ENCODE results near the gene VEGFB.
A peak's percentile ranks its signal among the peaks of the same experiment; 100 is the strongest.

Gene VEGFB

GRCh38 chr11:64198511-64198910, 35.9 kb upstream of the VEGFB start:
- no peak for TF ChIP-seq EZH2 (IDR thresholded peaks at IDR 0.05; ENCODE audit: borderline replicate concordance, low read depth, low read length, severe bottlenecking)
- TF ChIP-seq CTCF (IDR thresholded peaks at IDR 0.05; ENCODE audit: borderline replicate concordance, extremely low read depth, low read length, poor library complexity, severe bottlenecking): no peak
- Histone ChIP-seq H3K36me3 (ENCODE audit: insufficient read depth, low read length) (peaks cover 96% of the 10 kb centered on the region), H3K9me3 (ENCODE audit: insufficient read depth, low read length, severe bottlenecking) (no peaks in the 10 kb centered on the region)

GRCh38 chr11:64201543-64201942, 32.8 kb upstream of the VEGFB start:
- H3K4me2 ChIP-seq (ENCODE audit: insufficient read depth, low read length): no peak overlapping the region
- no peaks in the 10 kb centered on the region for H3K9me3 ChIP-seq (ENCODE audit: insufficient read depth, low read length, severe bottlenecking)
- no peaks in the 10 kb centered on the region for H3K27me3 ChIP-seq (ENCODE audit: insufficient read depth, low read length, poor library complexity)
- no peak for TF ChIP-seq EZH2 (IDR thresholded peaks at IDR 0.05; ENCODE audit: borderline replicate concordance, low read depth, low read length, severe bottlenecking)
- no peak for TF ChIP-seq CTCF (IDR thresholded peaks at IDR 0.05; ENCODE audit: borderline replicate concordance, extremely low read depth, low read length, poor library complexity, severe bottlenecking)
- ATAC-seq (ENCODE audit: insufficient read depth, low read depth) (no peak), DNase-seq (no peak)
- peaks cover 23% of the 10 kb centered on the region for H3K4me1 ChIP-seq (ENCODE audit: insufficient read depth, low read length)
- peaks cover 45% of the 10 kb centered on the region for H3K79me2 ChIP-seq (ENCODE audit: insufficient read depth, low read length)
- H3K27ac ChIP-seq (ENCODE audit: low read length): no peak overlapping the region
- peak overlapping the region; percentile 14; the same call in 1 of the 2 replicates for H3K9ac ChIP-seq (ENCODE audit: low read depth, low read length)
- peaks cover 87% of the 10 kb centered on the region for H3K36me3 ChIP-seq (ENCODE audit: insufficient read depth, low read length)
- H4K20me1 ChIP-seq (ENCODE audit: insufficient read depth, low read length): peaks cover 47% of the 10 kb centered on the region
- H3K4me3 ChIP-seq (ENCODE audit: low read depth in 1 of 2, low read length in 2 of 2): no peak overlapping the region
- H2AFZ ChIP-seq (ENCODE audit: low read depth, low read length): no peak overlapping the region

More at GRCh38 chr11:64198511-64198910, 35.9 kb upstream of the VEGFB start:
- no peak for DNase-seq
- Histone ChIP-seq H3K4me1 (ENCODE audit: insufficient read depth, low read length) (no peaks in the 10 kb centered on the region), H3K27ac (ENCODE audit: low read length) (no peak overlapping the region), H3K27me3 (ENCODE audit: insufficient read depth, low read length, poor library complexity) (no peaks in the 10 kb centered on the region), H4K20me1 (ENCODE audit: insufficient read depth, low read length) (peaks cover 52% of the 10 kb centered on the region), H2AFZ (ENCODE audit: low read depth, low read length) (no peak overlapping the region), H3K4me2 (ENCODE audit: insufficient read depth, low read length) (no peak overlapping the region), H3K79me2 (ENCODE audit: insufficient read depth, low read length) (peaks cover 56% of the 10 kb centered on the region), H3K9ac (ENCODE audit: low read depth, low read length) (no peak overlapping the region), H3K4me3 (ENCODE audit: low read depth in 1 of 2, low read length in 2 of 2) (no peak overlapping the region)
- ATAC-seq (ENCODE audit: insufficient read depth, low read depth): no peak

GRCh38 chr11:64202992-64203391, 31.4 kb upstream of the VEGFB start:
- Histone ChIP-seq H3K4me2 (ENCODE audit: insufficient read depth, low read length) (no peak overlapping the region), H2AFZ (ENCODE audit: low read depth, low read length) (no peak overlapping the region), H4K20me1 (ENCODE audit: insufficient read depth, low read length) (peaks cover 40% of the 10 kb centered on the region), H3K9me3 (ENCODE audit: insufficient read depth, low read length, severe bottlenecking) (no peaks in the 10 kb centered on the region), H3K9ac (ENCODE audit: low read depth, low read length) (no peak overlapping the region), H3K4me1 (ENCODE audit: insufficient read depth, low read length) (peaks cover 37% of the 10 kb centered on the region), H3K79me2 (ENCODE audit: insufficient read depth, low read length) (peaks cover 42% of the 10 kb centered on the region), H3K4me3 (ENCODE audit: low read depth in 1 of 2, low read length in 2 of 2) (no peak overlapping the region), H3K27ac (ENCODE audit: low read length) (no peak overlapping the region), H3K27me3 (ENCODE audit: insufficient read depth, low read length, poor library complexity) (no peaks in the 10 kb centered on the region), H3K36me3 (ENCODE audit: insufficient read depth, low read length) (peaks cover 78% of the 10 kb centered on the region)
- ATAC-seq (ENCODE audit: insufficient read depth, low read depth): no peak
- no peak for DNase-seq
- no peak for TF ChIP-seq EZH2 (IDR thresholded peaks at IDR 0.05; ENCODE audit: borderline replicate concordance, low read depth, low read length, severe bottlenecking)
- peak; percentile 4 for TF ChIP-seq CTCF (IDR thresholded peaks at IDR 0.05; ENCODE audit: borderline replicate concordance, extremely low read depth, low read length, poor library complexity, severe bottlenecking)

All from DND-41 (cell line).